ENCODE data around the gene SPTLC1. TPM values are rescaled to one million over a fixed set of nuclear protein-coding genes. Genes with fewer than 3 reads are reported as not detected.
"Not testable (repeated sequence)": the region's sequence is repeated elsewhere in the genome, so short reads cannot be mapped to it uniquely, and the experiment has no call there.

The SPTLC1 gene, protein sequence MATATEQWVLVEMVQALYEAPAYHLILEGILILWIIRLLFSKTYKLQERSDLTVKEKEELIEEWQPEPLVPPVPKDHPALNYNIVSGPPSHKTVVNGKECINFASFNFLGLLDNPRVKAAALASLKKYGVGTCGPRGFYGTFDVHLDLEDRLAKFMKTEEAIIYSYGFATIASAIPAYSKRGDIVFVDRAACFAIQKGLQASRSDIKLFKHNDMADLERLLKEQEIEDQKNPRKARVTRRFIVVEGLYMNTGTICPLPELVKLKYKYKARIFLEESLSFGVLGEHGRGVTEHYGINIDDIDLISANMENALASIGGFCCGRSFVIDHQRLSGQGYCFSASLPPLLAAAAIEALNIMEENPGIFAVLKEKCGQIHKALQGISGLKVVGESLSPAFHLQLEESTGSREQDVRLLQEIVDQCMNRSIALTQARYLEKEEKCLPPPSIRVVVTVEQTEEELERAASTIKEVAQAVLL
- polyA plus RNA-seq (ENCODE audit: insufficient read length): 104 TPM
- long read RNA-seq, donor 1, transcript SPTLC1-201 (15 exons, 1,894 nt): major isoform, 25 of 31 reads
- long read RNA-seq, donor 1, partial matches to known transcripts: 0 of 31 reads
- long read RNA-seq, donor 1, other reads (novel, unspliced or antisense): 0 of 31 reads
- long read RNA-seq, donor 2, transcript SPTLC1-201 (15 exons, 1,894 nt): major isoform, 19 of 24 reads
- long read RNA-seq, donor 2, partial matches to known transcripts: 0 of 24 reads
- long read RNA-seq, donor 2, other reads (novel, unspliced or antisense): 0 of 24 reads
- long read RNA-seq, donor 3, transcript SPTLC1-201 (15 exons, 1,894 nt): major isoform, 17 of 22 reads
- long read RNA-seq, donor 3, partial matches to known transcripts: 0 of 22 reads
- long read RNA-seq, donor 3, other reads (novel, unspliced or antisense): 0 of 22 reads
- long read RNA-seq, donor 4, partial matches to known transcripts: 0 of 2 reads
- long read RNA-seq, donor 4, other reads (novel, unspliced or antisense): 0 of 2 reads
- long read RNA-seq, donor 5, transcript SPTLC1-201 (15 exons, 1,894 nt): major isoform, 16 of 23 reads
- long read RNA-seq, donor 5, partial matches to known transcripts: 0 of 23 reads
- long read RNA-seq, donor 5, other reads (novel, unspliced or antisense): 0 of 23 reads
- long read RNA-seq, donor 6, transcript SPTLC1-201 (15 exons, 1,894 nt): major isoform, 18 of 24 reads
- long read RNA-seq, donor 6, partial matches to known transcripts: 0 of 24 reads
- long read RNA-seq, donor 6, other reads (novel, unspliced or antisense): 0 of 24 reads
- long read RNA-seq, donor 7, transcript SPTLC1-201 (15 exons, 1,894 nt): major isoform, 29 of 34 reads
- long read RNA-seq, donor 7, partial matches to known transcripts: 0 of 34 reads
- long read RNA-seq, donor 7, other reads (novel, unspliced or antisense): 0 of 34 reads
- long read RNA-seq, donor 8, transcript SPTLC1-201 (15 exons, 1,894 nt): major isoform, 6 of 8 reads
- long read RNA-seq, donor 8, partial matches to known transcripts: 0 of 8 reads
- long read RNA-seq, donor 8, other reads (novel, unspliced or antisense): 0 of 8 reads

- DNase-seq: peak; percentile 94
Observed at GRCh38 chr9:92115071-92115858, at the start of gene SPTLC1. SPTLC1 (minus strand) TSS chr9:92115413; CDS start chr9:92115370, 43 bp downstream.

DNA sequence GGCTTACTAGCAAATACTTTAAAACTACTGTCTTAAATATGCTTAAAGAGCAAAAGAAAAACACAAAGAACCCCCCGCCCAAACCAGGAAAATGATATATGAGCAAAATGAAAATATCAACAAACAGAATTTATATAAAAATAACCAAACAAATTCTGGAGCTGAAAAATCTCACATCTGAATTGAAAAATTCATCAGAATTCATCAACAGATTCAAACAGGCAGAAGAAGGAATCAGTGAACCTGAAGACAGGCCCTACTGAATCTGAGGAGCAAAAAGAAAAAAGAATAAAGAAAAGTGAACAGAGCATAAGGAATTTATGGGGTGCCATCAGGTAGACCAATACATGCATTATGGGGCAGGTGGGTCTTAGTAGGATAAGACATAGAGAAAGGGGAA lies 49.8 kb upstream of the SPTLC1 start:
- no peak for DNase-seq

DNA sequence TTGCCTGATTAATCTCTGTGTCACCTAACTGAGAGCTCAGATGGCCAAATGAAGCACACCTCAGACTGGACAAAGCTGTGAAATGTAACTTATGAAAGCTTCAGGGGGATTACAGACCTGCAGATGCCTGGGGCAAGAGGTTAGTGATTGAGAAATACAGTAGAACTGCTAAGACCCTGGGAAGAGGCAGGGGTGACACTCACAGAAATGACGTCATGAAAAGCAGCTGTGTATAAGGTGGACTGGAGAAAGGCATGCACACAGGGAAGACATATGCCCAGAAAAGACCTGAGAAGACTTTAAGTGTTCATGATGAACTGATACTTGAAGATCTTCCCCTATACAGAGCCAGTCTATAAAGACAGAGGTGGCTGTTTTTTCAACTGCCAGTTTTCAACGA lies 49.3 kb upstream of the SPTLC1 start:
- no peak for DNase-seq

GRCh38 chr9:92163276-92163675 lies 48.1 kb upstream of the SPTLC1 start:
- DNase-seq: no peak

- DNase-seq: no peak
Observed at GRCh38 chr9:92160786-92161185, 45.6 kb upstream of the SPTLC1 start.

DNA sequence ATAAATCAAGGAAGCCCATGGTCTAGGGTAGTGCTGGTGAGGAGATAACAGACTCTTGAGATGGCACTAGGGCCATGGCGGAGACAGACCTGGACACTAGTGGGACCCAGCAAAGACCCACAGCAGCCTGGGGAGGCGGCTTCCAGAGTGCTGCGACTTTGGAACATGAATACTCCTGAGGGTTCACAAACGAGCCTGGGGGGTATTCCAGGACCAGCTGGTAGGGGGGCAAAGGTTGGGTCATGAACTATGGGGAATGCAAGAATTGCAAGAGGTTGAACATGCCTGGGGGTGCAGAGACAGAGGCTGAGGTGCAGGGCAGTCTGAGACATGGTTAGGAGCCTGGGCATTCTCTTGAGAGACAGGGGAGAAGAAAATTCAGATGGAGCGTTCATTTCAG lies 43.8 kb upstream of the SPTLC1 start:
- DNase-seq: no peak

DNA sequence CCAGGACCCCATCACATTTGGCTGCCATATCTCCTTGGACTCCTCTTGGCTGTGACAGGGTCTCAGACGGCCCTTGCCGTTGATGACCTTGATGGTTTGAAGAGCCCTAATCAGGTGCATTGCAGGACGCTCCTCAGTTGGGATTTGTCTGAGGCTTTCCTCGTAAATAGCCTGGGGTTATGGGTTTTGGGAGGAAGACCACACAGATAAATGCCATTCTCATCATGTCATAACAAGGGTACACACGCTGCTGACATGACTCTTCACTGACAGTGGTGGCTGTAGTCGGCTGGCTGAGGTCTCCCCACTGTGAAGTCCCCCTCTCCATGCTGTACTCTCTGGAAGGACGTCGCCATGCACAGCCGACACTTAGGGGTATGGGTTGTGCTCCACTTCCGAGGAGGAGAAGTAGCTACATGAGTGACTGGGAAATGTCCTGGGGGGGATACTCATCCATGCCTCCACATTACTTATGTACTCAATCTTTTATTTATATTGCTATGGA lies 42.9 kb upstream of the SPTLC1 start:
- no peak for DNase-seq

GRCh38 chr9:92155736-92156135 lies 40.5 kb upstream of the SPTLC1 start:
- DNase-seq: not testable (repeated sequence)

DNA sequence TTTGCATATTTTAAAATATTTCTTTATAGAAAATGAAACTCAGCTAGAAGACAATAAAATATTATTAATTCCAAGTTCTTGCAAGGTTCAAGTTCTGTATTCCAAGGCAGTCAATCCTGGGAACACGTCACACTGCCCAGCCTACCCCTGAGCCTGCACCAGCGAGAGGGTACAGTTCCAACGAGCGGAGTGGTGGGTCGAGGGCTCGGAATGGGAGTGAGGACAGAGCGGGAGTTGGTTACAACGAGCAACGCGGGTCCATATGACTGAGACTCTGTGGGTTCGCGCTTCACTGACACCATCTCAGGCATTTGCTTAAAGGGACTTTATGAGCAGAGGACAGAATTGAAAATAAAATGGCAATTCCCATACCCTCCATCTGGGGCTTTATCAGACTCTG lies 40.0 kb upstream of the SPTLC1 start:
- no peak for DNase-seq

- DNase-seq: not testable (repeated sequence)
Observed at GRCh38 chr9:92153466-92154415, 38.5 kb upstream of the SPTLC1 start.

DNA sequence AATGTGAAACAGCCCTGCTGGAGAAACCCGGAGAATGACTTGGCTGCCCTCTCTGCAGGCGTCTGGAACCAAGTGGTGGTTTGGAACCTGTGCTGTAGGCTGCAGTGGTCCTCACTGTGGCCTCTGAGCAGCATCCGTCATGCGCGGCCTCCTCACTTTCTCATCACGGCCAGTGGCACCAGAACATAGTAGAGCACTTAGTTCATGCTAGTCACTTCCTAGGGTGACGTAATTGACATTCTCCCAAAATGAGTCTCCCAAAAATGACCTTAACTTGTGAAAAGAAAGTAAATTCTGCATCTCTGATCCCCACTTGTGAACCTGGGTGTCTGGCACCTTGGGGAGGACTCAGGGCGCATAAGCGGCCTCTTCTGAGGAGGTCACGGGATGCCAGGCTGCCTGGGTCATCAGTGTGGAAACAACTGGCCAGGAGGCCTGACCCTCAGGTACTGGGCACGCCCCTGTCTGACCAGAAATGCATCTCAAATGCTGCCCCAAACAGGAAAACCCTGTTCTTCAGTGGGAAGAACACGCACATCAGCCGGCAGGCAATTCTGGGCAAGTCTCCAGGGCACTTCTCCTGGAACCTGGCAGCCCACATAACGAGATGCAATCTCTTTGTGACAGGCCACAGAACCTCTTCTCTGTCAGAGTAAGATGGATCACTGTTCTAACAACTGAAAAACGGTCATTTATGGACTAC lies 36.6 kb upstream of the SPTLC1 start:
- DNase-seq: no peak

- DNase-seq: not testable (repeated sequence)
Observed at GRCh38 chr9:92150501-92151470, 35.6 kb upstream of the SPTLC1 start.

GRCh38 chr9:92147852-92148180 lies 32.6 kb upstream of the SPTLC1 start:
- DNase-seq: no peak

- DNase-seq: peak; percentile 46
Observed at GRCh38 chr9:92147030-92147851, 32.0 kb upstream of the SPTLC1 start.

GRCh38 chr9:92146610-92147009 lies 31.4 kb upstream of the SPTLC1 start:
- no peak for DNase-seq

DNA sequence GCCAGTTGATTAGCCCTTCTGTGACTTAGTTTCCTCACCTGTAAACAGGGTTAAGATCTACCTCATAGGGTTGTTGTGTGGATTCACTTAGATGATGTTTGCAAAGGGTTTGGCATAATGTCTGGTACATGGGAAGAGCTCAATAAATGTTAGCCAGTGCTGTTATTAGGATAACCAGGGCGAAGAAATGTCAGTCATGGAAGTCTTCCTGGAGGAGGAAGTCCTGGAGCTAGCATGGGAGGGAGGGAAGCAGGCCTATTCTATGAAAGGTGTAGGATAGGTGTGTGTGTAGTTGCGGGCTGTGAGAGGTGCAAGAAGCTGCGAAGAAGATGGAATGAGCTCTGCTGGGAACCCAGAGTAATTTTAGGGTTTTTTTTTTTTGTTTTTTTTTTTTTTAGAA lies 30.6 kb upstream of the SPTLC1 start:
- DNase-seq: not testable (repeated sequence)

DNA sequence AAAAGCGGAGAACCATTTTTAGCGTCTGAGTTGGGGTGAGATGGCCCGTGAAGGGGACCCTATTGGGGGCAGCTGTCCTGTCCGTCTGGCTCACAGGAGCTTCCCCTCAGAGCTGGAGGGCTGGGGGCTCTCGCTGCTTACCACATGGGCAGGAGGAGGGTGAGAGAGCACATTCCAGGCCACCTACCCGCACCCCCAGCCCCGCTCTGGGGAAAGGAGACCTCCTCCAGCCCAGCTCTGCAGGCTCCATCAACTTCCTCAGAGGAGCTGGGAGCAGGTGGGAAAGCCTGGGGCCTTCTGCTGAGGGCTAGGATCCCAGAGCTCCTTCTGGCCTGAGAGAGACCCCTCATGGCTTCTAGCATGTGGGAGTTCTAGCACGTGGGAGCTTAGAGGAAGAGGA lies 27.1 kb upstream of the SPTLC1 start:
- DNase-seq: no peak
